Measurements from ENCODE around the gene FOXJ3.

Gene FOXJ3

DNA sequence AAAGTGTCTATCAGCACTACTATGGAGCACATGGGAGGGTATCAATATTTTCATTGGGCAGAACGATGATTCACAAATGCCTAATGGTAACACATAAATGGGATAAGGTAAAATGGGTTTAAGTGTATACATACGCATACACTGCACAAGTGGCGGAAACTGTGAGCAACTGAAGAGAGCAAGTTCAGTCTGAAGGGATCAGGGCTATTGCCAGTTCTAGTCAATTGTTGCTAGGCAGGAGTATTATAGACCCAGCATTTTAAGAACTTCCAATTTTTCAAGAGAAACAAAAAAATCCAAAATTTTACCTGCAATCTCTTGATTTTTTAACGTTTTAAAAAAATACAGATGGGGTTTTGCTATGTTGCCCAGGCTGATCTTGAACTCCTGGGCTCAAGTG, 23.1 kb downstream of the FOXJ3 start:
- no peak for DNase-seq (ENCODE audit: low read depth in 3 of 3, low spot score in 1 of 3)

DNA sequence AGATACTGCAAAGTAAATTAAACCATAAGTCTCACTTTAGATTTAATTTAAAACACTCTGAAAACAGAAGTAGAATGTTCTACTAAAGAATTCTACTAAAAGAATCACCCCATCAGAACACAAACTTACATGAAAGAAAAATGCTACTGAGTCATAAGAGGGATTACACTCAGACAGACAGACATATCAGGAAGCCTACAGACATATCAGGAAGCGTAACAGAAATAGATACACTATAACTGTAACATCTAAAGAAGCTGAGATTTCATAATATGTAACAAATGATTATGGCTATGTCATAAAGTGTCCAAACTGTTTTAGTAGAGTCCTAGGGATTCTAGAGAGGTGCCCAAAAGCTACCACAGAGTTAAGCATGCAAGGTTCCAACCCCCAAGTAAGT, 23.9 kb downstream of the FOXJ3 start:
- no peak for DNase-seq (ENCODE audit: low read depth in 3 of 3, low spot score in 1 of 3)

- no peak for DNase-seq (ENCODE audit: low read depth in 3 of 3, low spot score in 1 of 3)
These were observed 28.1 kb downstream of the FOXJ3 start for GRCh38 chr1:42306977-42307376.

DNA sequence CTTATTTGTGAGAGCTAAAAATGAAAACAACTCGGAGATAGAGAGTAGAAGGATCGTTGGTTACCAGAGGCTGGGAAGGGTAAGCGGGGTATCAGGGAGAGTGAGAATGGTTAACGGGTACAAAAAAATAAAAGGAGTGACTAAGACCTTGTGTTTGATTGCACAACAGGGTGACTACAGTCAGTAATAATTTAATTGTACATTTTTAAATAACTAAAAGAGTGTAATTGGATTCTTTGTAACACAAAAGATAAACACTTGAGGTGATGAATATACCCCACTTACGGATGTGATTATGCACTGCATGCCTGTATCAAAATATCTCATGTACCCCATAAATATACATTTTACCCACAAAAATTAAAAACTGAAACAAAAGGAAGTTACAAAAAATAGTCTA, 29.4 kb downstream of the FOXJ3 start:
- DNase-seq (ENCODE audit: low read depth in 3 of 3, low spot score in 1 of 3), result no peak

GRCh38 chr1:42302034-42302433, 33.0 kb downstream of the FOXJ3 start:
- no peak for DNase-seq (ENCODE audit: low read depth in 3 of 3, low spot score in 1 of 3)

DNA sequence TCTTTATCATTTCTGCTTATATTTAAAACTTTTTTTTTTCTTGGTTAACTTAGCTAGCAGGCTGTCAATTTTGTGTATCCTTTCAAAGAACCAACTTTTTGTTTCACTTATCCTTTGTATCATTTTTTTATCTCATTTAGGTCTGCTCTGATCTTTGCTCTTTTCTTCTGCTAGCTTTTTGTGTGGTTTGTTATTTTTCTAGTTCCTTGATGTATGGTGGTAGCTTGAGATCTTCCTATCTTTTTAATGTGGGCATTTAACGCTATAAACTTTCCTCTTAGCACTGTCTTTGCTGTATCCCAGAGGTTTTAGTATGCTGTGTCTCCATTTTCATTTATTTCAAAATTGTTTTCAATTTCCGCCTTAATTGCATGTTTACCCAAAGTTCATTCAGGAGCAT, 36.5 kb downstream of the FOXJ3 start:
- DNase-seq (ENCODE audit: low read depth in 3 of 3, low spot score in 1 of 3), result no peak

- no peak for DNase-seq (ENCODE audit: low read depth in 3 of 3, low spot score in 1 of 3)
These were observed 39.2 kb downstream of the FOXJ3 start for GRCh38 chr1:42295816-42296215.

DNA sequence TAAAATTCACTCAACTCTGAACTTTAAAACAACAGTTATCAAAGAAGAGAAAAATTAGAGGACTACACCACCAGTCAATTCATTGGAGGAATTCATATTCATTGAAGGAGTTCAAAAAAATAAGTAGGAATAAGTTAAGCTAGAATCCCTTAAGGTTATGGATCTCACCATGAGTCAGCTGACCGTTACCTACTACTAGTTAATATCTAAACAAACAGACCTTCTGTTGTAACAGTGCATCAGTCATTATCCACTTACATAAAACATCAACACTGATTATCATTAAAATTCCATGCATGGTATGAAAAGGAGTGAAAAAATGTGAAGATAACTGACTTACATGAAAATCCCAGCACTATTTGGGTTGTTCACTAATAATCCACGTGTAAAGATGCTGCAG, 44.9 kb downstream of the FOXJ3 start:
- no peak for DNase-seq (ENCODE audit: low read depth in 3 of 3, low spot score in 1 of 3)

DNA sequence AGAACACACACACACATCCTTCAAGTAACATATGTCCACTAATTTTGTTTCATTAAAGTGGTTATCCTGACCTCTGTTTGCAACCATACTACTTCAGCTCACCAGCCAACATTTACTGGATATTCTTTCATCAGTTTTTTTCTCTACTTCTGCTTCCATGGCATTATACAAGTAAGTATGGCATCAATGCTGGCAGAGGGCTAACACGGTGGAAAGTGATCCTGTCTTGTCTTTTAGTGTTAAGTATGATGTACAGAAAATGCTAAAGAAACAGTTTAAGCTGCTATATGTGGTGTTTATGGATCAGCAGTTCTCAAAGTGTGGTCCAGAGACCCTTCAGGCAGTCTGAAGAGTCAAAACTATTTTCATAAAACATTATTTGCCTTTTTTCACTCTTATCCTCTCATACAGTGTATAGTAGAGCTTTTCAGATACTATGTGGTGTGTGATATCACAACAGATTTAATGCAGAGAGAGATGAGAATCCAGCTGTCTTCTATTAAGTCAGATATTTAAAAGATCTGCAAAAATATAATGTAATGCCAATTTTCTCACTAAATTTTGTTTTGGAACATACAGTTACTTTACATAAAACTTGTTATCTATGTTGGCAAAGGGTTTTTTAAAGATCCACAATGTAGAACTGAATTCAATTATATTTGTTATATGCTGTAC, 46.6 kb downstream of the FOXJ3 start:
- no peak for DNase-seq (ENCODE audit: low read depth in 3 of 3, low spot score in 1 of 3)

DNA sequence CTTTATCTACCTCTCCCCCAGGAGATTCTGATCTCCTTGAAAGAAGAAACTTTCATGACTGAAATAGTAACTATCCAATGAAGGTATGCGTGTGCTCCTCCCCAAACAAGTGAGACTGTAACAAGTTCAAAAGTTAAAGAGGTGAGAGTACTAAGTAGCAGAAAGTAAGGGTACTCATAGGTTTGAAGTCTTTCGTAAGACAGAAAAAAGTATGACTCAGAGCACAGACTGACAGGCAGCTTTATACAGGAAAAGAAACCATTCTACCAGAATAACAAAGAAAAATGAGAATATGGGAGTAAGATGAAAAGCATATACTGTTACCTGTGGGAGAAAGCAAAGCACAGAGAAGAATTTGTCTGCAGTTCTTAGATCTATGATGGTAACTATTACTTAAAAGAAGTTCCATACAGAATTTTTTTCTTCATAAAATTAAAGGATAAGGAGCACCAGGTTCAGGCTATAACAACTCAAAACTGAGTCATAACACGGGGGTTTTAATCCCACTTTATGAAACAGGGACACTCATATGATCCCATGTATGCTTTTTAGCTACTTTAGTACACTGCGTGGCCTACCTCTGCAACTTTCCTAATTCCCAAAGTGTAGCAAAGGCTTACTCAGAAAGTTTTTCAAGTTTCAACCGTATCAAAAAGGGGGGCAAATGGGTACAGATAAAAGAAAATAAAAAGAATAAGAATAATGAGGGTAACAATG, 52.0 kb downstream of the FOXJ3 start:
- no peak for DNase-seq (ENCODE audit: low read depth in 3 of 3, low spot score in 1 of 3)

DNA sequence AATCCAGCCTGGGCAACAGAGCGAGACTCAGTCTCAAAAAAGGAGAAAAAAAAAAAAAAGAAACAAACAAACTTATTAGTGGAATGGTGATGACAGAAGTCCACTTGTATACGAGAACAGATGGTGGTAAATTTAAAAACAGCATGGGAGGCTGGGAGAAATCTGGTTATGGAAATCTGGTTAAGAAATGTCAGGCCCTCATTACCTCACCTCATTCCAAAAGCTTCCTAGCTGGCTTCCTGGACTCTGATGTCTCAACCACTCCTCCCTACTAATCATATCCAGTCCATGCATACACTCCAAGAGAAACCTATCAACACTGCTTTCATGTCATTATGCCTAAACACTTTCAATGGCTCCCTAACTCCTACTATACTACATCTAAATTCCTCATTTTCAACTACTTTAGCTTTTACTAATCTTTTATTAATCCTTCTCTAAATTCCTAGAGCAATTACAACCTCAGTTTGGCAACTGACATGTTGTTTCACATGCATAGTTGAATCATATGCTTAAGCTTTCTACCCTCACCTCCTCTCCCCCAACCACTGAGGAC, 52.9 kb downstream of the FOXJ3 start:
- no peak for DNase-seq (ENCODE audit: low read depth in 3 of 3, low spot score in 1 of 3)

DNA sequence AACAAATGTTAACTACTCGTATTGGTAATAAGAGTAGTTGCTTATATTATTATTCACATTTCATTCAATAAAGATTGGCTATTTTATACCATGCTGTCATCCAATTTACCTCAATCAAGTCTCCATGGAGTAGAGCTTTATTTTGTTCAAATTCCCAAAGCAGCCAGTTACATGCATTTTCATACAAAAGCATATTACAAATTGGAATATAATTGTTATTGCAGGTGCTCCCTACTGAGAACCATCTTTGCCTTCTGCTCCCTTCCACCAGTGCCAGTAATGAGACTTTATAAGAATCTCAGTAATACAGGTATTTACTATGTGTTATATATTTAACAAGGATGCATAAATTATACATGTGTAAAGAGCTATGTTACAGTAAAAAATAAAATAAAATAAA, 54.2 kb downstream of the FOXJ3 start:
- DNase-seq (ENCODE audit: low read depth in 3 of 3, low spot score in 1 of 3), result no peak

DNA sequence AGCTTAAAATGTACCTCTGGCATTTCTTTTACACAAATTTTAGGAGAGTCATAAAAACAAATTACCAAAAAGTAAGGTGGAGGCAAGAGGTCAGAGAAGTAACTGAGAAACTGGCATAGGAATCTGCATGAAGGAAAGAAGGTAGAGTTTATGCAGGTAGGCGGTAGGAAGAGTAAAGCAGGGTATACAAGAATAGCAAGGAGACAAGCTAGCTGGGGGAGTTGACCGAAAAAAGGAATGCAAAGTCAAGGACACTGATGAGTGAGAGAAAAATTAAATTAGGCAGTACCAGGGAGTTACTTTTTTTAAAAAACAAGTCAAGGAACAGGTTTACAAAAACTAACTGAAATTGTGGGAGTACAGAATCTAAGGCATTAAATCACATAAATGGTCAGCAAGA, 56.0 kb downstream of the FOXJ3 start:
- DNase-seq (ENCODE audit: low read depth in 3 of 3, low spot score in 1 of 3), result no peak

GRCh38 chr1:42272920-42273319, 62.1 kb downstream of the FOXJ3 start:
- no peak for DNase-seq (ENCODE audit: low read depth in 3 of 3, low spot score in 1 of 3)

GRCh38 chr1:42267904-42268303, 67.1 kb downstream of the FOXJ3 start:
- DNase-seq (ENCODE audit: low read depth in 3 of 3, low spot score in 1 of 3), result no peak

- DNase-seq (ENCODE audit: low read depth in 3 of 3, low spot score in 1 of 3), result no peak
These were observed 68.5 kb downstream of the FOXJ3 start for GRCh38 chr1:42266253-42267135.

DNA sequence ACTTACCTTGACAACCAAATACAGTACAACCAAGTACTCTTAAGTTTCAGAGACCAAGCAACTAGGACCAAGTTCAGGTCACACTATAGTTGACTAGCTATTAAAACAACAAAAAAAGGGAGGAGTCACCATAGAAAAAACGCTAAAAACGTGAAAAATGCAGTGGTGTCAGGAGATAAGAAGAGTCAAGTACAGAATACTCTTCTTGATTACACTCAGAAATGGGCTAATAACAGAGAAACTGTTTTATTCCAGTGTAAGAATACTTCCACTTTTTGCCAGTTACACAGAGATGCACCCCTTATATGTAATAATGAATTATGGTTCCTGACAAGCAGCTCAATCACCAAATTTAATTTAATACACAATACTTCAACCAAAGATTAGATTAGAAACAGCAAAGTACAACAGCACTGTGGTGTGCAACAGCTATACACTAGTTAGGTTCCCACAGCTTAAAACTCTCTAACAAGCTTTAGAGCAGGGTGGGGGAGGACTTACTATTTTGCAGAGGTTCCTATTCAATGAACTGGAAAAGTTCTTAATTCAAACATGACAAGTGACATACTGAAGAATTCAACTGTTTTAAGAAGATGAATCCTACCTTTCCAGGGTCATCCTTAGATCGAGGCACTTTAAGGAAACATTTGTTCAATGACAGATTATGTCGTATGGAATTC, 70.4 kb downstream of the FOXJ3 start:
- no peak for DNase-seq (ENCODE audit: low read depth in 3 of 3, low spot score in 1 of 3)

- no peak for DNase-seq (ENCODE audit: low read depth in 3 of 3, low spot score in 1 of 3)
These were observed 72.0 kb downstream of the FOXJ3 start for GRCh38 chr1:42263019-42263418.

DNA sequence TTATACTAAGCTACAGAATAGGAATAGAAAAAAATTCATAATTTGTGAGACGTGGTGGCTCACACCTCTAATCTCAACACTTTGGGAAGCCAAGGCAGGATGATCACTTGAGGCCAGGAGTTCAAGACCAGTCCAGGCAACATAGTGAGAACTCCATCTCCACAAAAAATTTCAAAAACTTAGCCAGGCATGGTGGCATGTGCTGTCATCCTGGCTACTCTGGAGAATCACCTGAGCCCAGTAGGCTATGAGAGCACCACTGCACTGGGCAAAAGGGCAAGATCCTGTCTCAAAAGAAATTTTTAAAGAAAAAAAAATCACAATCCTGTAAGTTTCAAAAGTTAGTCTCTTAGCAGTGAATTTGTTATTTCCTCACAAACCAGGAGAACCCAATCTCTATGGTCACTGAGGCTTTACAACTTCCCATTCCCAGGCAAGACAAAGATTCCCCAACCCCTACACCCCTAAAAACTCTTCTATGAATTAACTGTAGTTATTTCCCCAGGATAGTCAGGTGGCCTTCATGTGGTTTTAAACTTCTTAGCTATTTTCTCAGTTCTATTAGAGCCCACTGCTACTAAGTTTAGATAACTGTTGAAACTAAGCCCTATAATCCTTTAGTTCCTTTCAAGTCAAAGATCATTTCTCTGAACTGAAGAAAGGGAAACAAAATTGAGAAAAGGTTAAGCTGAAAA, 74.5 kb downstream of the FOXJ3 start:
- DNase-seq (ENCODE audit: low read depth in 3 of 3, low spot score in 1 of 3), result no peak

DNA sequence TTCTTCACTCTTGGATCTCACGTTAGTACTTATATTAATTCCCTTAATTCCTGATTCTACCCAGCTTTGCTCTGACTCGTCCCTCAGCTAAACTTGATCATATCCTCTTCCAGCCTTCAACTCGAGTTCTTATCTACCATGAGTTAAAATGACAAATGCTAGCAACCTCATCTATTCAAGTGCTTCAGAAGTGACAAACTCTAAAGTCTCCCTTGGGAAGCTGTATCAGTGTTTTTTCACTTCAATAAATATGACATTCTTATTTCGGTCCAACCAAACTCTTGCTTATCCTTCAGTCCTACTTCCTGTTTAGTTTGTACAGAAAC, 75.3 kb downstream of the FOXJ3 start:
- DNase-seq (ENCODE audit: low read depth in 3 of 3, low spot score in 1 of 3), result no peak
